HepG2 (cell line): Measurements from ENCODE around the gene RASSF10. TPM values are rescaled to one million over a fixed set of nuclear protein-coding genes. Genes with fewer than 3 reads are reported as not detected.
A peak's percentile ranks its signal among the peaks of the same experiment; 100 is the strongest.

Experiments used
- ATAC-seq: fragments of 200-7000 bp; cut with Tn5 transposase; 3 replicates; pipeline ENCODE4 v1.9.1; 2020; ENCODE audit warnings: mild to moderate bottlenecking, moderate library complexity
- BruUV-seq: library from RNA; stranded (reverse); fragments of 400-500 nt; replicated peaks from 2 replicates; lab custom pipeline; 2021; lab: Mats Ljungman, UMichigan
- CTCF ChIA-PET: fragments of 300-600 bp; formaldehyde crosslinking; extraction: SDS; loops from one replicate; lab custom pipeline; 2021; ENCODE audit warnings: low total read pairs, inconsistent platforms, low intra/inter-chr PET ratio; lab: Yijun Ruan, JAX
- POLR2A ChIA-PET: fragments of 350-600 bp; sonication (Branson Sonifier 250); formaldehyde crosslinking; loops from one replicate; lab custom pipeline; 2020; ENCODE audit warnings: antibody characterized with exemption, inconsistent platforms; lab: Yijun Ruan, JAX
- DNase-seq: peaks from one replicate; pipeline ENCODE4 v3.0.0-alpha.2; 2015; ENCODE audit warnings: low spot score
- FAIRE-seq: peaks from 3 replicates; lab custom pipeline; 2011; peaks lifted over from hg19 to GRCh38; lab: Jason Lieb, UNC
- H2AFZ ChIP-seq: one replicate; pipeline ENCODE4 v1.6.1; 2011; ENCODE audit warnings: low read length, inconsistent platforms
- H3K27ac ChIP-seq: fragments of 300-600 bp; 3 replicates; pipeline ENCODE4 v1.8.0; 2011; ENCODE audit warnings: mixed run types, mild to moderate bottlenecking, mixed read lengths, low read length, inconsistent platforms; ENCODE audit not compliant: insufficient read depth; ENCODE audit errors: extremely low read length
- H3K27me3 ChIP-seq, 2 experiments: fragments of 200-600 bp in 1 of 2; 2 replicates in 1 of 2; 3 replicates in 1 of 2; pipeline versions ENCODE4 v1.6.0 to v1.8.0; 2011; ENCODE audit warnings: low read length in 2 of 2, mild to moderate bottlenecking in 2 of 2, moderate library complexity in 2 of 2, inconsistent platforms in 1 of 2; ENCODE audit not compliant: insufficient read depth in 2 of 2, control insufficient read depth in 1 of 2
- H3K36me3 ChIP-seq, 2 experiments: fragments of 200-600 bp in 1 of 2; replicated peaks in 1 of 2; 2 replicates in 1 of 2; 3 replicates in 1 of 2; pipeline versions ENCODE4 v1.5.1 to v1.8.0; 2011; ENCODE audit warnings: low read length in 2 of 2, inconsistent platforms in 1 of 2; ENCODE audit not compliant: insufficient read depth in 2 of 2, control insufficient read depth in 1 of 2
- H3K4me1 ChIP-seq: 2 replicates; pipeline ENCODE4 v1.5.1; 2012; ENCODE audit warnings: low read length, inconsistent platforms; ENCODE audit not compliant: insufficient read depth
- H3K4me2 ChIP-seq: 2 replicates; pipeline ENCODE4 v1.6.0; 2011; ENCODE audit warnings: low read depth, low read length, inconsistent platforms
- H3K4me3 ChIP-seq, 3 experiments: fragments of 200-600 bp in 1 of 3; sonication (generic), shearing (Covaris generic) in 1 of 3; replicated peaks in 1 of 3; 2 replicates each; pipeline ENCODE4 v1.5.1; 2011 to 2016; ENCODE audit warnings: low read length in 3 of 3, inconsistent platforms in 2 of 3, low read depth in 2 of 3, mild to moderate bottlenecking in 2 of 3, control low read depth in 1 of 3, mixed read lengths in 1 of 3; ENCODE audit not compliant: insufficient read depth in 1 of 3
- H3K79me2 ChIP-seq: one replicate; pipeline ENCODE4 v1.6.1; 2011; ENCODE audit warnings: low read length, inconsistent platforms; ENCODE audit not compliant: insufficient read depth
- H3K9ac ChIP-seq: 2 replicates; pipeline ENCODE4 v1.6.0; 2011; ENCODE audit warnings: mild to moderate bottlenecking, low read depth, low read length, inconsistent platforms; ENCODE audit not compliant: insufficient read depth
- H3K9me3 ChIP-seq: 2 replicates; pipeline ENCODE4 v1.5.1; 2012; ENCODE audit warnings: mild to moderate bottlenecking, low read length
- H4K20me1 ChIP-seq: 2 replicates; pipeline ENCODE4 v1.6.0; 2011; ENCODE audit warnings: inconsistent platforms, mild to moderate bottlenecking, low read length, moderate library complexity; ENCODE audit not compliant: insufficient read depth
- AGO2 ChIP-seq: fragments of 200-400 bp; formaldehyde crosslinking; optimal IDR thresholded peaks from 2 replicates; pipeline ENCODE3; 2017; ENCODE audit warnings: mild to moderate bottlenecking, low read depth, low read length, moderate library complexity
- ATF5 ChIP-seq: sonication (generic); formaldehyde crosslinking; IDR thresholded peaks from 2 replicates; pipeline ENCODE4 v1.4.0; 2020; ENCODE audit warnings: mild to moderate bottlenecking, low read depth, missing genetic modification reagents
- FOSL2 ChIP-seq: sonication (generic); formaldehyde crosslinking; IDR thresholded peaks from 2 replicates; pipeline ENCODE4 v1.4.0; 2020; ENCODE audit warnings: missing genetic modification reagents
- HMGXB3 ChIP-seq: sonication (generic); formaldehyde crosslinking; IDR thresholded peaks from 2 replicates; pipeline ENCODE4 v1.4.0; 2020; ENCODE audit warnings: missing genetic modification reagents, borderline replicate concordance
- IRF1 ChIP-seq: sonication (generic); formaldehyde crosslinking; IDR thresholded peaks from 2 replicates; pipeline ENCODE4 v1.4.0; 2020; ENCODE audit warnings: low read depth, mild to moderate bottlenecking, missing genetic modification reagents
- NFIC ChIP-seq: IDR thresholded peaks from 2 replicates; pipeline ENCODE4 v1.6.1; 2012; ENCODE audit warnings: mild to moderate bottlenecking, low read length, inconsistent platforms
- POGZ ChIP-seq: sonication (generic); formaldehyde crosslinking; IDR thresholded peaks from 2 replicates; pipeline ENCODE4 v1.4.0; 2020; ENCODE audit warnings: mild to moderate bottlenecking, missing genetic modification reagents
- SIX4 ChIP-seq: sonication (generic); formaldehyde crosslinking; IDR thresholded peaks from 2 replicates; pipeline ENCODE4 v1.4.0; 2020; ENCODE audit warnings: missing genetic modification reagents
- TAF15 ChIP-seq: fragments of 200-400 bp; formaldehyde crosslinking; IDR thresholded peaks from one replicate; pipeline ENCODE4 v1.6.1; 2018; ENCODE audit warnings: mild to moderate bottlenecking, low read depth, low read length; ENCODE audit not compliant: poor library complexity, severe bottlenecking
- ZNF263 ChIP-seq: sonication (generic); formaldehyde crosslinking; IDR thresholded peaks from 2 replicates; pipeline ENCODE4 v1.4.0; 2020; ENCODE audit warnings: missing genetic modification reagents
- ZNF557 ChIP-seq: sonication (generic); formaldehyde crosslinking; IDR thresholded peaks from 2 replicates; pipeline ENCODE4 v1.4.0; 2020; ENCODE audit warnings: missing genetic modification reagents
- ZNF563 ChIP-seq: sonication (generic); formaldehyde crosslinking; IDR thresholded peaks from 2 replicates; pipeline ENCODE4 v1.8.0; 2022; ENCODE audit warnings: mild to moderate bottlenecking, moderate library complexity, missing genetic modification reagents
- ZNF598 ChIP-seq: sonication (generic); formaldehyde crosslinking; IDR thresholded peaks from 2 replicates; pipeline ENCODE4 v1.5.1; 2020; ENCODE audit warnings: mild to moderate bottlenecking, missing genetic modification reagents, borderline replicate concordance
- ZNF644 ChIP-seq: IDR thresholded peaks from 2 replicates; pipeline ENCODE4 v1.6.1; 2016; ENCODE audit warnings: low read depth
- ZNF691 ChIP-seq: sonication (generic); formaldehyde crosslinking; IDR thresholded peaks from 2 replicates; pipeline ENCODE4 v1.4.0; 2020; ENCODE audit warnings: missing genetic modification reagents, low read depth, mild to moderate bottlenecking, borderline replicate concordance
- ZNF710 ChIP-seq: sonication (generic); formaldehyde crosslinking; IDR thresholded peaks from 2 replicates; pipeline ENCODE4 v1.5.0; 2020; ENCODE audit warnings: mild to moderate bottlenecking, missing genetic modification reagents, borderline replicate concordance
- WGBS: methylation state at CpG from one replicate; pipeline ENCODE4 v1.1.6; 2017; ENCODE audit warnings: low lambda C conversion rate; 5-methylcytosine and 5-hydroxymethylcytosine counted together
- in situ Hi-C: cut with HindIII; loops from 2 replicates; pipeline ENCODE4 v1.10.0; 2017; ENCODE audit warnings: low pct_unique_long_range_greater_than_20kb; ENCODE audit not compliant: extremely low pct_ligation_motif_present
- intact Hi-C: fragments of 100-400 bp; cut with micrococcal nuclease; formaldehyde crosslinking; loops from one replicate; pipeline ENCODE4 v1.10.0; 2022; ENCODE audit not compliant: unreplicated experiment
- polyA plus RNA-seq, 8 experiments: library from polyadenylated mRNA; depleted of rRNA in 3 of 8; stranded (reverse) in 7 of 8; unstranded in 1 of 8; fragments of >200 nt; fragmentation: Illumina TruSeq in 4 of 8; extraction: Trizol in 4 of 8; gene quantifications; 2 replicates each; pipeline versions ENCODE4 v1.2.1 to v1.2.3, GENCODE V29; 2011 to 2016; ENCODE audit warnings: low read depth in 4 of 8, missing spikeins in 1 of 8, mixed read lengths in 1 of 8; ENCODE audit not compliant: insufficient read depth in 1 of 8
- total RNA-seq, 5 experiments: library from RNA; depleted of rRNA; stranded (reverse); fragments of >200 nt; fragmentation: Illumina TruSeq; extraction: Trizol; gene quantifications; 2 replicates each; pipeline ENCODE4 v1.2.3, GENCODE V29; 2016; ENCODE audit warnings: low read depth in 1 of 5

RASSF10 gene
- total and polyA plus RNA-seq, 2 of the 13 experiments (the other 11 are each of a cell fraction or from before 2014, with no cell fraction given) = not detected

GRCh38 chr11:13054278-13054677 is 45.2 kb downstream of the RASSF10 start:
- no peaks in the 10 kb centered on the region for H4K20me1 ChIP-seq
- no peak for DNase-seq
- 15% methylated on average over 3 of the region's 3 CpGs for WGBS
- H3K36me3 ChIP-seq = no peaks in the 10 kb centered on the region
- peaks cover 11% of the 10 kb centered on the region for H3K4me1 ChIP-seq
- ATAC-seq = peak; percentile 38; the same call in 1 of the 3 replicates
- BruUV-seq = no TSS peak
- no peak overlapping the region for H3K4me2 ChIP-seq
- no peaks in the 10 kb centered on the region; a peak in 1 of 5 replicates for H3K27me3 ChIP-seq
- H3K79me2 ChIP-seq = no peaks in the 10 kb centered on the region
- H2AFZ ChIP-seq = no peak overlapping the region
- no peaks in the 10 kb centered on the region for H3K9me3 ChIP-seq
- H3K27ac ChIP-seq = no peak overlapping the region
- CTCF ChIA-PET = no interaction called here
- no peak overlapping the region for H3K4me3 ChIP-seq
- intact Hi-C loops (no loop called here), in situ Hi-C loops (no loop called here)
- H3K9ac ChIP-seq = no peak overlapping the region
- no peak for FAIRE-seq
- POLR2A ChIA-PET = interaction anchor here (1.5 kb wide), 1 partner anchor 87 kb away, joined by 3 read pairs; no protein-coding TSS in a partner anchor
- TF ChIP-seq ZNF563 (CRISPR knock-in tag) (no peak), IRF1 (CRISPR knock-in tag) (no peak), TAF15 (no peak), ZNF598 (CRISPR knock-in tag) (no peak), POGZ (CRISPR knock-in tag) (no peak), HMGXB3 (no peak), FOSL2 (CRISPR knock-in tag) (peak; percentile 82), ZNF644 (CRISPR knock-in tag) (peak; percentile 31; the same call in 1 of the 2 replicates), ZNF557 (CRISPR knock-in tag) (no peak), ATF5 (CRISPR knock-in tag) (no peak), NFIC (no peak), SIX4 (CRISPR knock-in tag) (no peak), AGO2 (no peak), ZNF691 (CRISPR knock-in tag) (no peak), ZNF263 (CRISPR knock-in tag) (peak; percentile 86), ZNF710 (CRISPR knock-in tag) (no peak)
